Measurements from ENCODE around the gene DNTT.

GRCh38 chr10:96366508-96366907, 62.3 kb downstream of the DNTT start:
- no peak for TF ChIP-seq CTCF (conservative IDR thresholded peaks at IDR 0.05; ENCODE audit: low read length)
- TF ChIP-seq EZH2phosphoT487 (IDR thresholded peaks at IDR 0.05; ENCODE audit: borderline replicate concordance), result no peak
